ENCODE results near the gene EML6. TPM values are rescaled to one million over a fixed set of nuclear protein-coding genes. Genes with fewer than 3 reads are reported as not detected.

Gene EML6
- total RNA-seq, 2 donors from 2014 or later: 1.4 to 2.1 TPM

- WGBS, 2 experiments (ENCODE audit: insufficient coverage in 1 of 2, insufficient read length in 1 of 2): 94% methylated on average over 4 of the region's 4 CpGs
- H3K27ac ChIP-seq (ENCODE audit: low read depth, low read length): no peak overlapping the region
- no peak overlapping the region for H3K9ac ChIP-seq (ENCODE audit: extremely low read depth, low read length, poor library complexity, severe bottlenecking)
- Mint-ChIP-seq H3K4me3 (no peak overlapping the region), H3K4me1 (peaks cover 12% of the 10 kb centered on the region), H3K27ac (no peak overlapping the region), H3K9me3 (peaks cover 4% of the 10 kb centered on the region), H3K36me3 (ENCODE audit: low read depth) (no peaks in the 10 kb centered on the region), H3K27me3 (ENCODE audit: insufficient read depth) (peaks cover 23% of the 10 kb centered on the region)
- H3K36me3 ChIP-seq (ENCODE audit: control insufficient read depth, insufficient read depth, low read length): no peaks in the 10 kb centered on the region
- peaks cover 6% of the 10 kb centered on the region for H3K4me1 ChIP-seq (ENCODE audit: control insufficient read depth, insufficient read depth, low read length)
- no peak for DNase-seq
- H3K4me3 ChIP-seq (ENCODE audit: low read length): no peak overlapping the region
- no peak for TF ChIP-seq CTCF (conservative IDR thresholded peaks at IDR 0.05)
- peaks cover 6% of the 10 kb centered on the region for H3K27me3 ChIP-seq (ENCODE audit: control insufficient read depth, insufficient read depth, low read length, poor library complexity, severe bottlenecking)
- no peaks in the 10 kb centered on the region for H3K9me3 ChIP-seq (ENCODE audit: control insufficient read depth, low read length)
Measured at GRCh38 chr2:54787270-54787669, 63.8 kb downstream of the EML6 start.

GRCh38 chr2:54787755-54788366, 64.4 kb downstream of the EML6 start:
- H3K4me3 ChIP-seq (ENCODE audit: low read length): no peak overlapping the region
- TF ChIP-seq CTCF (conservative IDR thresholded peaks at IDR 0.05): no peak
- no peaks in the 10 kb centered on the region for H3K36me3 ChIP-seq (ENCODE audit: control insufficient read depth, insufficient read depth, low read length)
- no peaks in the 10 kb centered on the region for H3K9me3 ChIP-seq (ENCODE audit: control insufficient read depth, low read length)
- peaks cover 4% of the 10 kb centered on the region for H3K9me3 Mint-ChIP-seq
- H3K4me3 Mint-ChIP-seq: no peak overlapping the region
- H3K36me3 Mint-ChIP-seq (ENCODE audit: low read depth): no peaks in the 10 kb centered on the region
- no peak overlapping the region for H3K9ac ChIP-seq (ENCODE audit: extremely low read depth, low read length, poor library complexity, severe bottlenecking)
- 96 to 97% methylated on average over 11 to 17 of the region's 17 CpGs for WGBS, 2 experiments (ENCODE audit: insufficient coverage in 1 of 2, insufficient read length in 1 of 2)
- no peak overlapping the region for H3K27ac Mint-ChIP-seq
- peaks cover 23% of the 10 kb centered on the region for H3K27me3 Mint-ChIP-seq (ENCODE audit: insufficient read depth)
- peaks cover 6% of the 10 kb centered on the region for H3K27me3 ChIP-seq (ENCODE audit: control insufficient read depth, insufficient read depth, low read length, poor library complexity, severe bottlenecking)
- H3K27ac ChIP-seq (ENCODE audit: low read depth, low read length): no peak overlapping the region
- no peak for DNase-seq
- H3K4me1 Mint-ChIP-seq: peaks cover 12% of the 10 kb centered on the region
- peaks cover 6% of the 10 kb centered on the region for H3K4me1 ChIP-seq (ENCODE audit: control insufficient read depth, insufficient read depth, low read length)

GRCh38 chr2:54789878-54790277, 66.4 kb downstream of the EML6 start:
- no peak for DNase-seq
- Histone ChIP-seq H3K9ac (ENCODE audit: extremely low read depth, low read length, poor library complexity, severe bottlenecking) (no peak overlapping the region), H3K36me3 (ENCODE audit: control insufficient read depth, insufficient read depth, low read length) (no peaks in the 10 kb centered on the region), H3K27me3 (ENCODE audit: control insufficient read depth, insufficient read depth, low read length, poor library complexity, severe bottlenecking) (peaks cover 6% of the 10 kb centered on the region), H3K4me1 (ENCODE audit: control insufficient read depth, insufficient read depth, low read length) (peaks cover 6% of the 10 kb centered on the region), H3K27ac (ENCODE audit: low read depth, low read length) (no peak overlapping the region), H3K4me3 (ENCODE audit: low read length) (no peak overlapping the region), H3K9me3 (ENCODE audit: control insufficient read depth, low read length) (no peaks in the 10 kb centered on the region)
- H3K9me3 Mint-ChIP-seq: peaks cover 4% of the 10 kb centered on the region
- peaks cover 21% of the 10 kb centered on the region for H3K27me3 Mint-ChIP-seq (ENCODE audit: insufficient read depth)
- H3K4me3 Mint-ChIP-seq: no peak overlapping the region
- H3K4me1 Mint-ChIP-seq: peaks cover 13% of the 10 kb centered on the region
- no peak overlapping the region for H3K27ac Mint-ChIP-seq
- TF ChIP-seq CTCF (conservative IDR thresholded peaks at IDR 0.05): no peak
- H3K36me3 Mint-ChIP-seq (ENCODE audit: low read depth): no peaks in the 10 kb centered on the region
- WGBS, 2 experiments (ENCODE audit: insufficient coverage in 1 of 2, insufficient read length in 1 of 2): 98% methylated on average over 2 of the region's 2 CpGs; no CpG with 5 or more reads in 1 of the 2 experiments

All from endodermal cell (in vitro differentiated cells).